Adrenal gland (tissue), 12 donors: ENCODE data around the gene GJD4. TPM values are rescaled to one million over a fixed set of nuclear protein-coding genes. Genes with fewer than 3 reads are reported as not detected.

Experiments used
- DNase-seq, 7 donors: peaks; one replicate each; pipeline ENCODE4 v3.0.0-alpha.2; 2019 to 2020
- H3K27ac ChIP-seq, 5 donors: fragments of 200-600 bp; sonication (generic) in 4 of 5; 1 replicate in 3 of 5; 2 replicates in 2 of 5; pipeline versions ENCODE4 v1.5.1 to v1.8.0; 2016 to 2020; ENCODE audit warnings: mild to moderate bottlenecking in 1 of 5
- H3K27me3 ChIP-seq: fragments of 200-600 bp; 2 replicates; pipeline ENCODE4 v1.8.0; 2021
- H3K36me3 ChIP-seq, 2 donors: fragments of 200-600 bp; replicated peaks in 1 of 2; 1 replicate in 1 of 2; 2 replicates in 1 of 2; pipeline versions ENCODE4 v1.5.1 to v1.8.0; 2018 to 2022
- H3K4me1 ChIP-seq, 2 donors: fragments of 200-600 bp; replicated peaks in 1 of 2; 1 replicate in 1 of 2; 2 replicates in 1 of 2; pipeline versions ENCODE4 v1.5.1 to v1.8.0; 2018 to 2021
- H3K4me3 ChIP-seq, 4 donors: fragments of 200-600 bp; sonication (generic) in 3 of 4; one replicate each; pipeline ENCODE4 v1.5.1; 2016 to 2018
- H3K9me3 ChIP-seq, 3 donors: fragments of 200-600 bp; sonication (generic) in 1 of 3; replicated peaks in 1 of 3; 1 replicate in 2 of 3; 2 replicates in 1 of 3; pipeline versions ENCODE4 v1.5.1 to v1.8.0; 2016 to 2021
- POLR2A ChIP-seq, 2 donors: fragments of 450-650 bp; IDR thresholded peaks; one replicate each; pipeline ENCODE4 v1.6.1; 2017; ENCODE audit warnings: antibody characterized with exemption in 2 of 2, mild to moderate bottlenecking in 2 of 2, moderate library complexity in 1 of 2
- WGBS, 4 donors: extraction: QIAGEN DNeasy Blood & Tissue Kit in 2 of 4; methylation state at CpG; one replicate each; pipeline versions ENCODE4 v1.1.5 to v1.1.7; 2013 to 2017; 5-methylcytosine and 5-hydroxymethylcytosine counted together
- intact Hi-C, 2 donors: fragments of 100-400 bp; cut with DNase I; formaldehyde crosslinking; loops; one replicate each; pipeline versions ENCODE4 v1.14.1 to v1.15.0; 2022 to 2023
- polyA plus RNA-seq, 3 donors: library from polyadenylated mRNA; stranded (reverse); fragments of 200-250 nt in 2 of 3; fragments of 350-450 nt in 1 of 3; fragmentation: Illumina TruSeq in 1 of 3; extraction: RNeasy Lipid Tissue Mini Kit (QIAGEN cat#74804) in 1 of 3; gene quantifications; one replicate each; pipeline ENCODE4 v1.2.3, GENCODE V29; 2013 to 2014
- total RNA-seq, 9 donors: library from RNA; depleted of rRNA in 4 of 9; stranded (reverse); fragments of >200 nt in 4 of 9; fragments of 120-200 nt in 1 of 9; fragmentation: NEBNext Ultra II Directional in 1 of 9; extraction: Animal tissue kit (Norgen Biotek cat#: 25700) in 1 of 9; gene quantifications; one replicate each; pipeline versions ENCODE4 v1.1.0 to v1.2.4, GENCODE V29; 2013 to 2023
- TF ChIP-seq, protein P1 (sequence below), 6 experiments: fragments of 450-650 bp in 4 of 6; fragments of 200-600 bp in 2 of 6; sonication (generic) in 1 of 6; IDR thresholded peaks; 1 replicate in 5 of 6; 2 replicates in 1 of 6; pipeline versions ENCODE4 v1.5.1 to v1.8.0; 2016 to 2021; ENCODE audit warnings: antibody characterized with exemption in 6 of 6, mild to moderate bottlenecking in 2 of 6, moderate library complexity in 1 of 6
- donor health status: healthy with polysubstance abuse.
- donor health status: Bipolar disorder and iron deficiency.
- donor health status: DM: yes; HTN: yes; CAD: no.
- donor health status: DM: no; HTN: no; CAD: no.
- donor health status: DM: no; HTN: no; CAD: no.
- donor health status: DM: yes; HTN: yes; CAD: no.

Gene GJD4
- total and polyA plus RNA-seq, 12 donors = not detected

DNA sequence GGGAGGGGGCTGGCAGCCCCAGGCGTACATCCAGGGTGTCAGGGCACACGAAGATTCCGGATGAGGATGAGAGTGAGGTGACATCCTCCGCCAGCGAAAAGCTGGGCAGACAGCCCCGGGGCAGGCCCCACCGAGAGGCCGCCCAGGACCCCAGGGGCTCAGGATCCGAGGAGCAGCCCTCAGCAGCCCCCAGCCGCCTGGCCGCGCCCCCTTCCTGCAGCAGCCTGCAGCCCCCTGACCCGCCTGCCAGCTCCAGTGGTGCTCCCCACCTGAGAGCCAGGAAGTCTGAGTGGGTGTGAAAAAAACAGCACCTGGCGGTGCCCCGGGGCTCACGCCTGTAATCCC is 3.2 kb downstream of the GJD4 start:
- H3K27ac ChIP-seq = no peak overlapping the region
- no peak for DNase-seq
- WGBS, 4 donors = 47 to 75% (median 71%) methylated on average over 4 to 16 of the region's 16 CpGs
- no peaks in the 10 kb centered on the region for H3K9me3 ChIP-seq
- intact Hi-C loops = no loop called here
- peak overlapping the region in 1 of 4 donors; percentile 54 for H3K4me3 ChIP-seq
- H3K27me3 ChIP-seq = peaks cover 15% of the 10 kb centered on the region
- H3K4me1 ChIP-seq = peaks cover 0 to 9% of the 10 kb centered on the region in 2 donors
- H3K36me3 ChIP-seq = no peaks in the 10 kb centered on the region
- TF ChIP-seq, protein P1, sequence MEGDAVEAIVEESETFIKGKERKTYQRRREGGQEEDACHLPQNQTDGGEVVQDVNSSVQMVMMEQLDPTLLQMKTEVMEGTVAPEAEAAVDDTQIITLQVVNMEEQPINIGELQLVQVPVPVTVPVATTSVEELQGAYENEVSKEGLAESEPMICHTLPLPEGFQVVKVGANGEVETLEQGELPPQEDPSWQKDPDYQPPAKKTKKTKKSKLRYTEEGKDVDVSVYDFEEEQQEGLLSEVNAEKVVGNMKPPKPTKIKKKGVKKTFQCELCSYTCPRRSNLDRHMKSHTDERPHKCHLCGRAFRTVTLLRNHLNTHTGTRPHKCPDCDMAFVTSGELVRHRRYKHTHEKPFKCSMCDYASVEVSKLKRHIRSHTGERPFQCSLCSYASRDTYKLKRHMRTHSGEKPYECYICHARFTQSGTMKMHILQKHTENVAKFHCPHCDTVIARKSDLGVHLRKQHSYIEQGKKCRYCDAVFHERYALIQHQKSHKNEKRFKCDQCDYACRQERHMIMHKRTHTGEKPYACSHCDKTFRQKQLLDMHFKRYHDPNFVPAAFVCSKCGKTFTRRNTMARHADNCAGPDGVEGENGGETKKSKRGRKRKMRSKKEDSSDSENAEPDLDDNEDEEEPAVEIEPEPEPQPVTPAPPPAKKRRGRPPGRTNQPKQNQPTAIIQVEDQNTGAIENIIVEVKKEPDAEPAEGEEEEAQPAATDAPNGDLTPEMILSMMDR (IDR thresholded peaks at IDR 0.05) = no peak
- no peak for TF ChIP-seq POLR2A (IDR thresholded peaks at IDR 0.05)

DNA sequence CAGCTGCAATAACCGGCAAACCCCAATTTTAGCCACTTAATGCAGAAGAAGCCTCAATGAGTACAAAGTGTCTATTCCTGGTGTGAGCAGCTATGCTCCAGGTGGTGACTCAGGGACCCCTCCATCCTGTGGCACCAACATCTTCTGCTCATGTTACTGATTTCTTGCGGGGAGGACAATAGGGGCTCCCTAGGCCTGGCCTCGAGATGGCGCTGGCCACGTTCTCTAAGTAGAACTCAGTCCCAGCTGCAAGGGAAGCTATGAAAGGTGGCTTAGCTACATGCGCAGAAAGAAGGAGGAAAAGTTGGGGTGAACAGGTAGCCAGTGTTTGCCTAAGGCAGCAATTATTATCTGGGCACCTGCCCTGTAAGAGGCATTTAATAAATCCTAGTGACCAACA is 6.6 kb downstream of the GJD4 start:
- TF ChIP-seq POLR2A (IDR thresholded peaks at IDR 0.05) = no peak
- peaks cover 15% of the 10 kb centered on the region for H3K27me3 ChIP-seq
- peaks cover 0 to 9% of the 10 kb centered on the region in 2 donors for H3K4me1 ChIP-seq
- DNase-seq = no peak
- no peaks in the 10 kb centered on the region for H3K36me3 ChIP-seq
- no peak overlapping the region for H3K27ac ChIP-seq
- 79 to 86% (median 83%) methylated on average over 6 of the region's 6 CpGs for WGBS, 4 donors
- no peak overlapping the region for H3K4me3 ChIP-seq
- intact Hi-C loops = no loop called here
- no peaks in the 10 kb centered on the region for H3K9me3 ChIP-seq

DNA sequence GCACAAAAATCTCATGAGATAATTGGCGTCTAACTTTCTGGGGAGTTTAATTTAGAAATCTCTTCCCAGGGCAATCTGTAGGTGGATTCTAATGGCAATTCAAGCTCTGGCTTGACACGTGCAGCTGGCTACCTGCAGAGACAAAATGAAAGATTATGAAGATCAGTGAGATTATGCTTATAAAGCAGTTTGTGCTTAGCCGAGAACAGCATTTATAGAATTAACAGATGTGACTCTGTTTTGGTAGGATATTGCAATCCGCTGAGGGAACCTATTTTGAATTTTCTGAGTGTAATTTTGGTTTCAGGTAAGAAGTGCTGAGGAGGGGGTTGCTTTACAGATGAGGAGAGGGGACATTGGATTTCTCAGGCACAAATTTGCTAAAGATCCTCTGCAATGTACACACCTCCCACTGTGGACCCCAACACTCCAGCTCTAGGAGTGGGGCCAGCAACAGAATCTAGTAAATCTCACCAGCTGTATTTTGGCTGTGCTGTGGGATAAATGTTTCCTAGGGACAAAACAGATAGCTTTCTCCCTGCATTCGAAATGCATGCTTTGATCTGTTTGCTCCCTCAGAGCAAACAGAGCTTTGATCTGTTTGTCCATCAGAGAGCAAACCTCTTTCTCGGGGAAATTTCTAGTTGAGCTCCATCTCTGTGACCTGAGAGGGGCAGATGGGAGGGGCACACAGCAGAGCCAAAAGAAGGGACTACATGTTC is 7.4 kb downstream of the GJD4 start:
- no peak overlapping the region for H3K27ac ChIP-seq
- no peaks in the 10 kb centered on the region for H3K9me3 ChIP-seq
- no peak for DNase-seq
- H3K4me1 ChIP-seq = peaks cover 0 to 7% of the 10 kb centered on the region in 2 donors
- H3K27me3 ChIP-seq = peaks cover 12% of the 10 kb centered on the region
- no peak overlapping the region for H3K4me3 ChIP-seq
- 56 to 65% (median 60%) methylated on average over 6 of the region's 6 CpGs for WGBS, 4 donors
- H3K36me3 ChIP-seq = no peaks in the 10 kb centered on the region
- intact Hi-C loops = no loop called here
- no peak for TF ChIP-seq POLR2A (IDR thresholded peaks at IDR 0.05)
- TF ChIP-seq, protein P1 (IDR thresholded peaks at IDR 0.05) = no peak

DNA sequence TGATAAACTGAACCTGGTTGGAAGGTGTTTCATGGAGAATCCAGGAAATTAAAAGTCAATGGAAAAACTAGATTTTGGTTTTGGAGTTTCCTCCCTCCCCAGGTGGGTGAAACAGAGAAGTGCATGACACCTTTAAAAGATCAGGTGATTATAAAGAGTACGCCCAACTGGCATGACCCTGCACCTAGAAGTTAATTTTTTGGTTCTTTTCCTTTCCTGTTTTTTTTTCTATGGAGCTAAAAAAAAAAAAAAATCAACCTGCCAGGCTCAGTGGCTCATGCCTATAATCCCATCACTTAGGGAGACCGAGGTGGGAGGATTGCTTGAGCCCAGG is 7.9 kb downstream of the GJD4 start:
- Histone ChIP-seq H3K9me3 (no peaks in the 10 kb centered on the region), H3K4me1 (peaks cover 0 to 2% of the 10 kb centered on the region in 2 donors), H3K27ac (no peak overlapping the region), H3K4me3 (no peak overlapping the region), H3K36me3 (no peaks in the 10 kb centered on the region), H3K27me3 (peaks cover 8% of the 10 kb centered on the region)
- 72 to 80% (median 75%) methylated on average over 2 of the region's 2 CpGs for WGBS, 4 donors
- no peak for TF ChIP-seq POLR2A (IDR thresholded peaks at IDR 0.05)
- TF ChIP-seq, protein P1 (IDR thresholded peaks at IDR 0.05) = no peak
- intact Hi-C loops = no loop called here
- no peak for DNase-seq

DNA sequence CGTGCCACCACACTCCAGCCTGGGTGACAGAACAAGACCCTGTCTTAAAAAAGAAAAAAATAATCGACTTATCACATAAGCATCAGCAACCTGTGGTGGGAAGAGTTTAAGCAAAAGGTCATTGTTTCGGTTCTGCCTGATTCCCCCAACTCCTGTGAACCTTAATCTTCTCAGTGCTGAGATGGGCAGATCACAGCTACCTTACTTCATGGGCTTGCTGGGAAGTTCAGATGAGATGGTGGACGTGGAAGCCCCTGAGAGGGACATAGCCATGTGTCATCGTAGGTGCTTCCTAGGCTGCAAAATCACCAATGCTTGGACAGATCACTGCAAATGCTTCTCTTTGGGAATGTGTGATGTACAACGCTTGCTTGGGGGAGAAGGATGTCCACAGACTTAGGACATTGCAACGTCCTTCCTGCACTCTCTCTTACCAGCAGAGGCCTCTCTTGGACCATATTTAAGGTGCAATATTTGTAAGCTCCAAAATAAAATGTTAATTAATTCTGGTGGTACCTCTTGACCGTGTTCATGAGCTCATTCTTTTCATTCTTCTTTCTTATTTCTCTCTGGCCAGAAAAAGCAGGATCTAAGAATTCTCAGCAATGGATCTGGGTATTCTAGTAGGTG is 8.6 kb downstream of the GJD4 start:
- no peaks in the 10 kb centered on the region for H3K9me3 ChIP-seq
- no peak overlapping the region for H3K27ac ChIP-seq
- 56 to 61% (median 58%) methylated on average over 8 of the region's 8 CpGs for WGBS, 4 donors
- H3K4me3 ChIP-seq = no peak overlapping the region
- no peaks in the 10 kb centered on the region for H3K4me1 ChIP-seq
- peaks cover 3% of the 10 kb centered on the region for H3K27me3 ChIP-seq
- H3K36me3 ChIP-seq = no peaks in the 10 kb centered on the region
- TF ChIP-seq, protein P1 (IDR thresholded peaks at IDR 0.05) = peak in 3 of 6 experiments; percentile 11 to 22 (median 16)
- no peak for TF ChIP-seq POLR2A (IDR thresholded peaks at IDR 0.05)
- DNase-seq = no peak
- intact Hi-C loops = no loop called here
